ENCODE results near the gene ACOT9.

DNA sequence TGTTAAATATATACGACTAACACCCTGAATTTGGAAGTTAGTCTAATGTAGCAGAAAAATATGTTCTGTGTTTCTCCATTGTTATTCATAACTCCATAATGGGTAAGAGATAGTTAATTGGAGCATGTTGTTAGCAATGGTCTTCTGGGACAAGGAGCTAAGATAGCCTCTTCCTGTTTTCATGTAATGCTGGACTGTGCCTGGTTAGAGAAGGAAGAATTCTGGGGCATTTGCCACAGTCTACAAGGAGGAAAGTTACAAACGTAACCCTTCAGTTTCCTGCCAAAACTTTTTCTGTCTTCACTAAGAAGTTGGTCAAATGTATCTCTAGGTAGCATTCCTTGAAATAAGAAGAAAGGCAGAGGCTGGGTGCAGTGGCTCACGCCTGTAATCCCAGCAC is 70.0 kb downstream of the ACOT9 start:
- TF ChIP-seq, protein P1, sequence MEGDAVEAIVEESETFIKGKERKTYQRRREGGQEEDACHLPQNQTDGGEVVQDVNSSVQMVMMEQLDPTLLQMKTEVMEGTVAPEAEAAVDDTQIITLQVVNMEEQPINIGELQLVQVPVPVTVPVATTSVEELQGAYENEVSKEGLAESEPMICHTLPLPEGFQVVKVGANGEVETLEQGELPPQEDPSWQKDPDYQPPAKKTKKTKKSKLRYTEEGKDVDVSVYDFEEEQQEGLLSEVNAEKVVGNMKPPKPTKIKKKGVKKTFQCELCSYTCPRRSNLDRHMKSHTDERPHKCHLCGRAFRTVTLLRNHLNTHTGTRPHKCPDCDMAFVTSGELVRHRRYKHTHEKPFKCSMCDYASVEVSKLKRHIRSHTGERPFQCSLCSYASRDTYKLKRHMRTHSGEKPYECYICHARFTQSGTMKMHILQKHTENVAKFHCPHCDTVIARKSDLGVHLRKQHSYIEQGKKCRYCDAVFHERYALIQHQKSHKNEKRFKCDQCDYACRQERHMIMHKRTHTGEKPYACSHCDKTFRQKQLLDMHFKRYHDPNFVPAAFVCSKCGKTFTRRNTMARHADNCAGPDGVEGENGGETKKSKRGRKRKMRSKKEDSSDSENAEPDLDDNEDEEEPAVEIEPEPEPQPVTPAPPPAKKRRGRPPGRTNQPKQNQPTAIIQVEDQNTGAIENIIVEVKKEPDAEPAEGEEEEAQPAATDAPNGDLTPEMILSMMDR (IDR thresholded peaks at IDR 0.05; ENCODE audit: extremely low read depth in 1 of 2, insufficient read depth in 1 of 2, low read depth in 1 of 2, low read length in 2 of 2): no peak
- TF ChIP-seq POLR2A (IDR thresholded peaks at IDR 0.05; ENCODE audit: low read depth, low read length) (no peak), EZH2 (IDR thresholded peaks at IDR 0.05; ENCODE audit: borderline replicate concordance, low read depth, low read length, severe bottlenecking) (no peak), POLR2AphosphoS5 (IDR thresholded peaks at IDR 0.05; ENCODE audit: insufficient read depth, low read depth, low read length) (no peak)
- TF ChIP-seq, protein P2, sequence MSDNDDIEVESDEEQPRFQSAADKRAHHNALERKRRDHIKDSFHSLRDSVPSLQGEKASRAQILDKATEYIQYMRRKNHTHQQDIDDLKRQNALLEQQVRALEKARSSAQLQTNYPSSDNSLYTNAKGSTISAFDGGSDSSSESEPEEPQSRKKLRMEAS (IDR thresholded peaks at IDR 0.05; ENCODE audit: insufficient read depth, insufficient read length): no peak
